ENCODE measurements around the gene FKRP.
"Not testable (repeated sequence)": the region's sequence is repeated elsewhere in the genome, so short reads cannot be mapped to it uniquely, and the experiment has no call there.

Gene FKRP

DNA sequence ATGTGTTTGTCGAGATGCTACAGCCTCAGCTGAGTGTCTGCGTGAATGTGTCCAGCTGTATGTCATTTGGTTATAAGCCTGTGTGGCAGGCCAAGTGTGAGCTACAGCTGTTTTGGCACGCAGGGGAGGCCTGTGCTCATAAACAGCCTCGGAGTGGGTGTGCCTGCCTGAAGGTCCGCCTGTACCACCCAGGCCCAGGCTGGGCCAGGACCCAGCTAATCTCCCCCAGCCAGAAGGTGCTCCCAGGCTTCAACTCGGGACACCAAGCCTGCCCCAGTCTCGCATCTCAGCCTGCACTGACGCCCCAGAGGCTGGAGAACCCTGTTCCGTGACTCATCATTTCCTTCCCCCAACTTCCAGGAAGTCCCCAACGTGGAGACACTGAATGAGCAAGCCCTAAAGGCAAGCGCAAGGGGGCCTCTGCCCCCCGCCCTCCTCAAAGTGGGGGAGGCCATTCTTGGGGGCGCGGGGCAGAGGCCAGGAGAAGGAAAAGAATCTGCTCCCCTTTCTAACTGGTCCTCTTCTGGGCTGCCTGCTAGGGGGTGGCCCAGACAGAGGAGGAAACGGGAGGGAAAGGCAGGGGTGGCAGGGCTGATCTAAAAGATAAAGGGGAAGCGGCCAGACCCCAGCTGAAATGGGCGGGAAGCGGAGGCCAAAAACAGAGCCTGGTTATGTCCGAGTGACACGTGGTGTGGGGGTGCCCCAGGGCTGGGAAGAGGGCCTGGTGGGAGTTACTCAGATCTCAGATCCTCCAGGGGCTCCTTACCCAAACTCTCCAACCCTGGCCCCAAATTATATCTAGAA lies 40.6 kb downstream of the FKRP start:
- DNase-seq, result no peak

DNA sequence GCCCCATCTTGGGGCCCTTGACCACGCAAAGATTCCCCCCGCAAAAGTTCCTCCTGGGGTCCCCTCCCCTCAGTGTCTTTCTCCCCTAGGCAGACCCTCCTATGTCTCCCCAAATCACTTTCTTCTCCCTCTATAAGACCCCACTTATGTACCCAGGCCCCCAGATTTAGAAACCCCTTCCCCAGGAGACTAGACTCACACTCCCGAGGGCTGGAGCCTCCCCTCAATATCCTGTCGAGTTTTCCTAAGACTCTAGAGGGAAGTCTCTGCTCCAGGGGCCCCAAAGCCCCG lies 41.1 kb downstream of the FKRP start:
- DNase-seq, result no peak

DNA sequence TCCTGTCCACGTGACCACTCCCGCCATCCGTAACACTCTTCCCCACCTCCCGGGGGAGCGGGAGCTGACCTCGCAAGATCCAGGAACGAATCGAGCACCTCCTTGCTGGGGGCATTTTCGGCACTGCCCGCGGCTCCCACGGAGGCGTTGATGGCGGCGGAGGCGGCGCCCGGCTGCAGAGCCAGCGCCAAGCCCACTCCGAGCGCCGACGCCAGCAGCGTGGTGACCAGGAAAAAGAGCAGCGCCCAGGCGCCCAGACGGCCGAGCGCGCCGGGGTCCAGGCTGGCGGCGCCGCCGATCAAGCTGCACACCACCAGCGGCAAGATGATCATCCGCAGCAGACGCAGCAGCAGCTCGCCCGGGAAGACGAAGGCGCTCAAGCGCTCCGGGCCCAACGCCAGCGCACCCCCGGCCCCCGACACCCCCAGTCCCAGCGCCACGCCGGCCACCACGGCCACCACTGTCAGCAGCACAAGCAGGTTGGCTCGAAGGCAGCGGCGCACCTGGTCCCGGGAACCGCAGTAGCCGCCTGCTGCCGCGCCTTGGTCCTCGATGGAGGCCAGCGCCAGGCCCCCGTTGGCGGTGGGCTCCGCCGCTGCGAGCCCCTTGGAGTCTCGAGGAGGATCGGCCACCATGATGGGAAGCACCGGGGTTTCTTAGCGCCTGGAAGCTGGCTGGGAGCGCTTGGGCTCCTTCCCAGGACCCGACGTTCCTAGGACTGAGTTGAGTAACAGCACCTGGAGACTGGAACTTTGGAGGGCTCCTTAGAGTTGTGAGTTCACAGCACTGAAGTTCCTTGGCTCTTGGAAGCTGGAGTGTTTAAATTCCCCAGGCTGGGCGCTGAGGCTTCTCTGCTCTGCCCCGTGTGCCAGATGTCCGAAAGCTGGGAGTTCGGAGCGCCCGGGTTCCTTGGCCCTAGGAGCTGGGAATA lies 41.7 kb downstream of the FKRP start:
- peak in 1 of 2 experiments; percentile 20 for DNase-seq

DNA sequence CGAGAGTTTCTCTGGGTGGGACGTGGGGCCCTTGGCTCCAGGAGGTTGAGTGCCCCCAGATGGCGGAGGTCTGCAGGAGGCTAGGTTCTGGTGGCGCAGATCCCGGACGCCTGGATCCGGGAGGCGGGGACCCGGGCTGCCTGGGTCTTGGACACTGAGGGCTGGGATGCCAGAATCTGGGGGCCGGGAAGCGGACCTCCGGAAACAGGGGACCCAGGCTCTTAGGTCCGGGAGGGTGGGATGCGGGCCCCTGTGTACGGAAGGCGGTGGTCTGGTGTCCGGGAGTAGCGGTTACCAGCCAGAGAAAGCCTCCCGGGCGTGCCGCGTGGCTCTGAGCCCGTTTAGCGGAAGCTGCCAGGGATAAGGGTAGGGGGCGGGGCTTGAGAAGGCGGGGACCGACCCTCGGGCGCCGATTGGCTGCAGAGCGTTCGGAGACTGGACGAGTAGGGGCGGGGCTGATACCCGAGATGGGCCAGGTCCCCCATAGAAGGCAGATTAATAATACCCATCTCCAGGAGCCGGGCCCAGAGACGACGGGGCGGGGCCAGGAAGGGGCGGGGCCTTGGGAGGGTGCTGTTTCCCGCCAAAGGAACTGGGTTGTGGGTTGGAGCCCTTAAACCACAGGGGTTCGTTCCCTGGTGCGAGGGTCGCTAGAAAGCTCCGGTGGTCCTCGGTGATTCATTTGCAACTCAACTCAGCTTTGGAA lies 42.6 kb downstream of the FKRP start, which contains the start of gene SLC1A5:
TSS of gene SLC1A5 (minus strand) at position 333 of the 706 bp plus-strand sequence. CDS start 629 bp downstream, outside the sequence.
- peak; percentile 96 to 97 for DNase-seq

DNA sequence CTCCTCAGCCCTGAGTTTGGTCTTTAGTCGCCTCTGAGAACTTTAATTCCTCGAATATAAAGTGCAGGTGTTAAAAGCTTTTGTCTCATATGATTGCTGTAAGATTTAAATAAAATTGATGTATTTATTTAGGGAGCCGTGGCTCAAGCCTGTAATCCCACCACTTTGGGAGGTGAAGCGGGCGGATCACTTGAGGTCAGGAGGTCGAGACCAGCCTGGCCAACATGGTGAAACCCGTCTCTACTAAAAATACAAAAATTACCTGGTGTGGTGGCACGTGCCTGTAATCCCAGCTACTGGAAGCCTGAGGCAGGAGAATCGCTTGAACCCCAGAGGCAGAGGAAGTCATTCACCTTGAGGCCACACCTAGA lies 43.1 kb downstream of the FKRP start:
- no peak for DNase-seq

DNA sequence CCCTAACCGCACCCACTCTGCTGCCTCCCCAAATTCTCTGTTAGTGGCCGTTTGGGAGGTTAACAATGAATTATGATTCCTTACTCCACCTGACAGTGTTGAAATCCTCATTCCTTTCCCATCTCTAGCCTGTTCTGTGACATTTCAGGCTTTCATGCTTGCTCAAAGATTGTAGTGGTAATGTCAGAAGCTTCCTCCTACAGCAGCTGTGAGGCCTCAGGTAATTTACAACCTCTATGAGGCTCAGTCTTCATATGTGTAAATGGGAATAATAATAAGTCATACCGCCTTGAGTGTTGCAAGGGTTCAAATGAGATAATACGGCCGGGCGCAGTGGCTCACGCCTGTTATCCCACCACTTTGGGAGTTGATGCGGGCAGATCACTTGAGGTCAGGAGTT lies 43.5 kb downstream of the FKRP start:
- DNase-seq, result no peak

DNA sequence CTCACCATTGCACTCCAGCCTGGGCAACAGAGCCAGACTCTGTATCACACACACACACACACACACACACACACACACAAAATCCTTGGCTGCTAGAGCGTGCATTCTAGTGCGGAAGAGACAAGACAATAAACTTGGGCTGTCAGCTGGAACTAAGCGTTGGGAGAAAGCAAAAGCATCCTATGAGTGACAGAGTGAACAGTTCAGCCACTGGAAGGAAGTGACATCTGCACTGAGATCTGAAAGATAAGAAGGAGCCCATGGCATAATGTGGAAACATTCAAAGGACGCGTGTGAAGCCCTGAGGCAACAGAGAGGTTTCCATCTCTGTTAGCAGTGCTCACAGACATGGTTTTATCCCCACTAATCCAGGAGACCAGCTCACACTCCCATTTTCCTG lies 46.1 kb downstream of the FKRP start:
- no peak for DNase-seq

DNA sequence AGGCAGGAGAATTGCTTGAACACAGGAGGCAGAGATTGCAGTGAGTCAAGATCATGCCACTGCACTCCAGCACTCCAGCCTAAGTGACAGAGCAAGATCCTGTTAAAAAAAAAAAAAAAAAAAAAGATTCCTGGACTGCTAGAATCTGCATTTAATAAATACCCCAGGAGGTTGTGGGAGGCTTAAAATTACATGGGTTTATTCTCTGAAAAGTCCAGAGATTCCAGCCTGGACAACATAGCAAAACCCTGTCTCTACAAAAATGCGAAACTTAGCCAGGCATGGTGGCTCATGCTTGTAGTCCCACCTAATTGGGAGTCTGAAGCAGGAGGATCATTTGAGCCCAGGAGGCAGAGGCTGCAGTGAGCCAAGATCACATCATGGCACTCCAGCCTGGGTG lies 52.0 kb downstream of the FKRP start:
- DNase-seq, result no peak

DNA sequence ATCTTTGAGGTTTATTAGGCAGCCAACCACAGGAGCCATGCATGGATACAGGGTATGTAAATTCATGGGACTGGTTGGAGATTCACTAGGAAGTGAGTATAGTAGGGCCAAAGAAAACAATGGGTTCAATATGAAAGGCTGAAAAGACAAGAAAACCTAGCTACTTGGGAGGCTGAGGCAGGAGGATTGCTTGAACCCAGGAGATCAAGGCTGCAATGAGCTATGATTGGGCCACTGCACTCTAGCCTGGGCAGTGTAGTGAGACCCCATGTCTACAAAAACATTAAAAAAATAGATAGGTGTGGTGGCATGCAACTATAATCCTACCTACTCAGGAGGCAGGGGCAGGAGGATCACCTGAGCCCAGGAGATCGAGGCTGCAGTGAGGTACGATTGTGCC lies 52.9 kb downstream of the FKRP start:
- no peak for DNase-seq

DNA sequence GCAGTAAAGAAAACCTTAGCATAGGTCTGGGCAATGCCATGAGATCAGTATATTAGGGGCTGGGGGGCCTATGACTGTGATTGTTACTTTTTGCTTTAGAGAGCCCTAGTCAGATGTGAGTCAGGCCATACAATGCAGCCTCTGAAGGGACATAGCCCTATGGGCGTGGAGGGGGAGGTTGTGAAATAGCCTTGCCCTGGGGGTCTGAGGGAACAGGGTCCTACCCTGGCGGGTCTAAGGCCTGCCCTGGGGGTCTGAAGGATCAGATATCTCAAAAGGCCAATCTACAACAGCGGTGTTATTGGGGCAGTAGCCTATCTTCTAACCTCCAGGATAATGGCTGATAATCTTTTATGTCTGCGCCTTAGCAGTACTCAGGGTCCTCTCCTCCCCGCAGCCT lies 56.3 kb downstream of the FKRP start:
- DNase-seq, result no peak

DNA sequence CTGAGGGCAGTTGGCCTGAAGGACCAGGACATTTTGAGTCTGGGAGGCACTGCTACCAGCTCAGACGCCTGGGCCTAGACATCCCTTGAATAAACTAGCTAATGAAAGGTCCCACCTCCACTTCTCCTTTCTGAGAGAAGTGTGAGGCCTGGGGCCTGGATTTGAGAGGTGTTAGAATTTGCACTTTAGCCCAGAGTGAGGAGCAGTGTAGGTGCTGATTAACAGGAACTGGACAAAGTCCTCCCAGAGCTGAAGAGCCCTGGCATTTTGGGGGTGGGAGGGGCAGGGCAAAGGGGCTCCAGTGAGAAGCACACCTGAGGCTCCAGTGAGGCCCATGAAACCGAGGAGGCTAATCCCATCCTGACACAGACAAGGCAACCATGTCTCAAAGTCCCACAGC lies 57.7 kb downstream of the FKRP start:
- DNase-seq, result no peak

DNA sequence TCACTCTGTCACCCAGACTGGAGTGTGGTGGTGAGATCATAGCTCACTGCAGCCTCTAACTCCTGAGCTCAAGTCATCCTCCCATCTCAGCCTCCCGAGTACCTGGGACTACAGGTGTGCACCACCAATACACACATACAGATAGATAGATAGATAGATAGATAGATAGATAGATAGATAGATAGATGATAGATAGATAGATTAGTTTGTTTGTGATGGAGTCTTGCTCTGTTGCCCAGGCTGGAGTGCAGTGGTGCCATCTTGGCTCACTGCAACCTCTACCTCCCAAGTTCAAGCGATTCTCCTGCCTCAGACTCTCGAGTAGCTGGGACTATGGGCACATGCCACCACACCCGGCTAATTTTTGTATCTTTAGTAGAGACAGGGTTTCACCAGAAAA lies 58.6 kb downstream of the FKRP start:
- DNase-seq, result not testable (repeated sequence)

DNA sequence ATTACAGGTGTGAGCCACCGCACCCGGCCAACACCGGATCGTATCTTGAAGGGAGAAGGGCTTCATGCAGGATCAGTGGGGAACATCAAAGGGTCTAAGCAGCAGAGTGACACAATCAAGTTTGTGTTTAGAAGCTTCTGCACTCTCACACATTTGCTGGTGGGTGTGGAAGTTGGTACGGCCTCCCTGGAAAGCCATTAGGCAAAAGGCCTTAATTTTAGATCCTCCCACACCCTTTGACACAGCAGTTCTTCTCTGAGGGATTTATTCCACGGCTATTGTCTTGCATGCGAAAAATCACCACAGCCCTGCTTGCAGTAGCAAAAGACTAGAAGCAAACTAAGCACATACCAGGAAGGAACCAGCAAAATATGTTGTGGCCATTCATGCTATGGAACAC lies 60.8 kb downstream of the FKRP start:
- no peak for DNase-seq

All from NCI-H1930 (cell line).